GM19025 (cell line): ENCODE data around the gene AGPS.

ENCODE experiments used
- ATAC-seq: cut with Tn5 transposase; IDR thresholded peaks from one replicate; pipeline ENCODE4 v1.9.1; 2021; ENCODE audit warnings: mild to moderate bottlenecking, low read depth, moderate library complexity; ENCODE audit not compliant: unreplicated experiment

AGPS gene

GRCh38 chr2:177577075-177577474 is 184.5 kb downstream of the AGPS start:
- no peak for ATAC-seq

DNA sequence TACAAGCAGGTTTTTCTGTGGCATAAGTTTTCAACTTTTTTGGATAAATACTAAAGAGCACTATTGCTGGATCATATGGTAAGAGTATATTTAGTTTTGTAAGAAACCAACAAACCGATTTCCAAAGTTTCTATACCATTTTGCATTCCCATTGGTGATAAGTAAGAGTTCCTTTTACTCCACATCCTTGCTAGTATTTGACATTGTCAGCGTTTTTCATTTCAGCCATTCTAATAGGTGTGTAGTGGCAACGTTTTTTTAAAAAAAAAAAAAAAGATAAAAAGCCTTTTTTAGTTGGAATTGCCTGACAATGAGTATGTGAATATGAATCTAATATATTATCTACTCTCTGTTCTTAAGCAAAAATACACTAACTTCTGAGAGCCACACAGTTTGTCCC is 185.9 kb downstream of the AGPS start:
- no peak for ATAC-seq

GRCh38 chr2:177579486-177580036 is 187.0 kb downstream of the AGPS start:
- ATAC-seq: no peak

- ATAC-seq: no peak
These were observed 189.4 kb downstream of the AGPS start for GRCh38 chr2:177582000-177582399.

DNA sequence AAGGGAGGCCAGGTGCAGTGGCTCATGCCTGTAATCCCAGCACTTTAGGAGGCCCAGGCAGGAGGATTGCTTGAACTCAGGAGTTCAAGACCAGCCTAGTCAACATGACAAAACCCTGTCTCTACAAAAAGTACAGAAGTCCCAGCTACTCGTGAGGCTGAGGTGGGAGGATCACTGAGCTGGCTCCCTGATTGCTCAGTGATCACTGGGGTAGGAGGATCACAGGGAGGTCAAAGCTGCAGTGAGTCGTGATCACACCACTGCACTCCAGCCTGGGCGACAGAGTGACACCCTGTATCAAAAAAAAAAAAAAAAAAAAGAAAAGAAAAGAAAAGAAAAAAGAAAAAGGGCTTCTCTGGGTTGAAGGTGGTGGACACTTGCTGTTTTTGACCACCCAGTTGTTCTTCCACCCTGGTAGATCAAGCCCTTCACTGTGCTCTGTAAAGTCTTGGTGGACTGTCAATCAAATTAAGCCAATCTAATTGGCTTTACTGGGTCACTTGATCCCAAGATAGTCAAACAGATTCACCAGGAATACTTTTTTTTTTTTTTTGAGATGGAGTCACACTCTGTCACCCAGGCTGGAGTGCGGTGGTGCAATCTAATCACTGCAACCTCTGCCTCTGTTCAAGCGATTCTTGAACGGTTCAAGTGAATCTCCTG is 191.6 kb downstream of the AGPS start:
- no peak for ATAC-seq

- ATAC-seq: no peak
These were observed 192.8 kb downstream of the AGPS start for GRCh38 chr2:177585234-177585863.

GRCh38 chr2:177586154-177586553 is 193.6 kb downstream of the AGPS start:
- no peak for ATAC-seq

- ATAC-seq: no peak
These were observed 194.8 kb downstream of the AGPS start for GRCh38 chr2:177587371-177587770.

- ATAC-seq: no peak
These were observed 196.1 kb downstream of the AGPS start for GRCh38 chr2:177588671-177589070.

GRCh38 chr2:177589186-177589585 is 196.6 kb downstream of the AGPS start:
- no peak for ATAC-seq

- ATAC-seq: no peak
These were observed 199.8 kb downstream of the AGPS start for GRCh38 chr2:177592397-177592796.

GRCh38 chr2:177592945-177593344 is 200.4 kb downstream of the AGPS start:
- no peak for ATAC-seq

GRCh38 chr2:177593402-177593801 is 200.8 kb downstream of the AGPS start:
- ATAC-seq: no peak
